Activated effector memory CD4-positive, alpha-beta T cell treated with anti-CD3 and anti-CD28 coated beads, Interleukin-2, amount 50 U/mL, for 16 hours (primary cell): Measurements from ENCODE around the gene GDPD5.

Experiments used
- DNase-seq: peaks from one replicate; pipeline ENCODE4 v3.0.0-alpha.2; 2020

GDPD5 gene

DNA sequence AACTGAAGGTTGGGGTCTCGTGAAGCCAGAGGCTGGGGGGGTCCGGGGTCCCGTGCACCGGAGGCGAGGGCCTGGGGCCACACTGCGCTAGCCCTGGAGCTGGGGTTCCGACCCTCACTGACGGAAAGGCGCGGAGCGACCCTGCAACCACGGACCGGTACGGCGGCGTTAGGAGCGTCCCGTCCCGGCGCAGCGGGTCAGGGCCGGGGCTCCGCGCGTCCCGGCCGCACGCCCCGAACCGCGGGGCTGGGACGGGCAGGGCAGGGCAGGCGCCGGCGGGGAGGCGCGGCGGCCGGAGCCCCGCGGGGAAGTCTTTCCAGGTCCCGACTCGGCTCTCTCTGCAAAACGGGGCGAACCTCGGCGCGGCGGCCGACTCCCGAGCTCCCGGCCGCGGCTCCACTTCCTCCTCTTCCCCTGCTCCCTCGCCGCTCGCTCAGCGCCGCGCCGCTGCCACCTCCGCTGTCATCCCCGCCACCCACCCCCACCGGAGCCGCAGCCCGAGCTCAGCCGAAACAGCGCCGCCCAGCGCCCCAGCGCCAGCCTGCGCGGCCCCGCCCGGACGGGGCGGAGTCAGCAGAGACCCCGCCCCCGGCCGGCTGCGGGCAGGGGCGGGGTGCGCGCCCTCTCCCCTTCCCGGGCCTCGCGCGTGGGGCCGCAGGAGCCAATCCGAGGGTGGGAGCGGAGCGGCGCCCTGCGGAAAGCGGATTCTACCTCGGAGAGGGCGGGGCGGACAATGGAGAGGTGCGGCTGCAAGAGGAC lies at the start of gene GDPD5:
Gene GDPD5 (minus strand): TSS at position 509 of the 759 bp plus-strand sequence. CDS start 48,206 bp downstream, outside the sequence.
- peak; percentile 95 for DNase-seq

GRCh38 chr11:75574698-75575602 lies 49.2 kb upstream of the GDPD5 start:
- DNase-seq = no peak

DNA sequence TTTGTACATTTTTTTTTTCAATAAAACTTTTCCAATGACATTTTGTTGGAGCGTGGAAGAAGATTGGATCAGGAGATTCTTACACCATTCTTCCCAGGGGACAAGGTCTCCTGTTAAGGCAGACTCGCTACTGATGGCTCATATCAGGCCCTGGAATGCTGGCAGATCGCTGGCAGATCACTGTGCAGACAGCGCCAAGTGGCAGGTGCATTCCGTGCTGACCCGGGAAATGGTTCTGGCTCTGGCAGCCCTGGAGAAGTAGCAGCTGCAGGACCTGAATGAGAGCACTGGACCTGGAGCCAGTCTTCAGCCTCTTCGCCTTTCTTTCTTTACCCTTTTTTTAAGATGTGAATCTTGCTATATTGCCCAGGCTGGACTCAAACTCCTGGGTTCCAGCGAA lies 47.0 kb upstream of the GDPD5 start:
- no peak for DNase-seq

GRCh38 chr11:75571625-75572024 lies 45.9 kb upstream of the GDPD5 start:
- no peak for DNase-seq

DNA sequence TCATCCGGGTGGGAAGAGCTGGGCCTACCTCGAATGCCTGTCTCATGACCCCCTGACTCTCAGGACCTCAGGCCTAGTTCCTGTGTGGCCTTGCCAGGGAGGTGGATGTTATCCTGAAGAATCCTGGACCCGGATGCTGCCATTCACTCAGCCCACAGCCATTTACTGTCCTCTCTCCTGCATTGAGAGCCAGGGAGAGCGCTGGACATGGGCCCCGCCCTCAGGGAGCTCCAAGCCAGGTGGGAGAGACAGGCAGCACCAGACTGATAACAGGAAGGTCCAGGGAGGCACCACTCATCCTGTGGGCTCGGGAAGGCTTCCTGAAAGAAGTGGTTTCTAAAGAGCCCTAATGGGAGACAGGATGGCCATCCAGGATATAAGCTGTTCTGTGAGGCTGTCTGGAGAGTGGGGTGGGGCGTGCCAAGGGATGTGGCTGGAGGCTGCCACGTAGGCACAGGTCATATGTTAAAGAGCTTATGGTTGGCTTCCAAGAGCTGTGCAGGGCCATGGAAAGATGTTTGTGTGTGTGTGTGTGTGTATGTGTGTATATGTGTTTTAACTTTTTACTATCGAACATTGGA lies 44.9 kb upstream of the GDPD5 start:
- DNase-seq = no peak

- no peak for DNase-seq
Observed at GRCh38 chr11:75568616-75569219, 43.0 kb upstream of the GDPD5 start.

- no peak for DNase-seq
Observed at GRCh38 chr11:75567971-75568370, 42.2 kb upstream of the GDPD5 start.

- no peak for DNase-seq
Observed at GRCh38 chr11:75566763-75567279, 41.1 kb upstream of the GDPD5 start.

GRCh38 chr11:75565916-75566762 lies 40.4 kb upstream of the GDPD5 start:
- DNase-seq = no peak

DNA sequence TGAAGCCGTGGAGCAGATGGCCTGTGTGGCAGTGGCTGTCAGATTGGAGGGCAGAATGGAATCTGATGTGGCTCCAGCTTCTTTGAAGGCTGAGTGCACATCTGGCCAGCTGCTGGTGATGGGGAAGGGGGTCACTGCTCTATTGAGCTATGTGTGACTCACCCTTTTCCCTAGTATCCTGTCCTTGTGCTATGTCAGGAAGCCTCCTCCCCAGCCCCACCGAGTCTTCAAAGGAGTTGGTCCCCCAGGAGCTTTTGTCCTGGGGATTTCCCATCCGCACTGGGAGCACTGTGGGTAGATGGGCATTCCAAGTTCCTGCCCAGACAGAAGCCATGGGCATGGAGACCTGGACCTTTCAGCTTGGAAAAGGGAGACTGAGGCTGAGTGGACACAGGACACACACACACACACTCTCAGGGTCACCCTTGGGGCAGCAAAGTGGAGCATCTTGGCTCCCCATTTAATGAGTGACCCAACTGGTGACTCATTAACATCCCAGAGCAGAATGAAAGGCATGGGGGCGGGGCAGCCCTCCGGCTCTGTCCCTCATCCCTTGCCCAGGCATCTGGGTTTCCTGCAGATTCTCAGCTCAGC lies 39.6 kb upstream of the GDPD5 start:
- DNase-seq = no peak

DNA sequence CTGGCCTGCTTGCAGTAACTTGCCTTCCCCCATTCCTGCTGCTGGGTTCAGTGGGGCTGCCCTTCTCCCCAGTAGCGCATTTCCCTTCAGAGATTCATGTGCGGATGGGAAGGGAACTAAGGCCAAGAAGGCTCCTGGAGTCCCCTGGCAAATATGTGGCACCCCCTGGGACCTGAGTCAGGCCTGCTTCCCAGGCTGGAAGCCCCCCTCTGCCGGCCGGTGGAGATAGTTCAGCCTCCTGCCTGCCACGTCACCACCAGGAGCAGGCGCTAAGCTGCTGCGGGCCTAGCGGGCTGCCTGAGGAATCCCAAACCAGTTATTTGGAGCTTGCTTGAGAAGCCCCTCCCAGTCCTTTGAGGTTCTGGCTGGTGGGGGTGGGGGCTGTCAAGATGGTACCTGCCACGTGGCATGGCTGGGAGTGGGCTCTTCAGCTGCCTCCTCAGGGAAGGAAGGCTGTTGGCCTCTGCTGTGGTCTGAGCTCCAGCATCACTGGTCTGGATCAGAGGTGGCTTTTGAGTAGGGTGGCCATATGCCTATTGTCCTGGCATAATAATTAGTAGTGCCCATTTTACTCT lies 38.3 kb upstream of the GDPD5 start:
- no peak for DNase-seq

DNA sequence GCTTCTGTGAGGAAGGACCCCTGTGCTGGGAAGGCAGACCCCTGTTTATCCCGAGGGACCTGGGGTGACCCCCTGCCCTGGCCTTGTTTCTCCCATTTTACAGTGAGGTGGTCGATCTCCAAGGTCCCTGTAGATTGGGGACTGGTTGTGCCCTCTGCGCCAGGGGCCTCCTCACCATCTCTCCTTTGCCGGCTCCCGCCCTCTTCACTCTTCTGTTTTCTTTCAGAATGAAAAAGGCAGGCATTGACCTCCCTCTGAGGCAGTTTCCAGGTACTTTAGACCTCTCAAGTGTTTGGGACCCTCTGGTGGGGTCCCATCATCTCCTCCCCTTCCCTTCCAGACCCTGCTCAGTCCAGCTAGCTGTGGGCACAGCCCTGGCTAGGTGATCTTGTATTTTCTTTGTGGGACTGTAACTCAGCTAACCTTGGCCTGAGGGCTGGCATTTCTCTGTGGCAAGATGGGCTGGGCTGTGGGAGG lies 37.8 kb upstream of the GDPD5 start:
- no peak for DNase-seq

DNA sequence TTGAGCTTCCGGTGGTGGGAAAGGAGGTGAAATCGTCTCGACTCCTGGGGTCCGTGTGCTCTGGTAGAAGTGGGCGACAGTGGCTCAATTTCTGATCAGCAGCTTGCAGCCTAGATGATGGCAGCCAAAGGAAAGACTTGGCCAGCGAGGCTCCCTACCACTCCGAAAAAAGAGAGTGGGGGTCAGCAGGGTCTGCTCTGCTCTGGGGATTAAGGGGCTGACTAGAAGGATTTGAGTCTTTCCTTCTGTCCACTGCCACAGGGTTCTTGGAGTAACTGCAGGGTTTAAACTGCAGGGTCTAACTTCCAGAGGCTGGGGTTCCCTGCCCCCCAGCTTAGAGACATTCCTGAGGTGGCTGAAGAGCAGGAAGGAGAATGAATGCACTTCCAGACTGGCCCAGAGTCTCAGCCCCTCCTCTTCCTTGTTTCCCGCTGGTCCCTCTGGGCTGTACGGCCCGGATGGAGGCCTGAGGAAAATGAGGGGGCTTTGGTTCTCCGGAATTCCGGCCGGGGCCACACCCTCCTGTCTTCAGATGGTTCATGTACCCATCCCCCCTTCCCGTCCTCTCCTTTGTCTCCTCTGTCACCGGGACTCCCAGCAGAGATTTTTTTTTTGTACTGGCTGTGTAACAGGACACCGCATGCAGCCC lies 37.2 kb upstream of the GDPD5 start:
- DNase-seq = no peak

- peak; percentile 86 for DNase-seq
Observed at GRCh38 chr11:75562048-75562835, 36.5 kb upstream of the GDPD5 start, which contains the start of gene SERPINH1. TSS of gene SERPINH1 (plus strand) at chr11:75562253. CDS start at chr11:75566350, 4,097 bp downstream.

GRCh38 chr11:75561426-75562047 lies 35.8 kb upstream of the GDPD5 start:
- DNase-seq = no peak

- no peak for DNase-seq
Observed at GRCh38 chr11:75560644-75561043, 34.9 kb upstream of the GDPD5 start.

- no peak for DNase-seq
Observed at GRCh38 chr11:75558939-75559843, 33.5 kb upstream of the GDPD5 start.
